ENCODE measurements around the gene TMEM94.
A peak's percentile ranks its signal among the peaks of the same experiment; 100 is the strongest.

Gene TMEM94

GRCh38 chr17:75524269-75524969, 68.0 kb downstream of the TMEM94 start:
- peak overlapping the region; percentile 50 for H3K4me3 ChIP-seq (ENCODE audit: low read depth, low read length)
- no peak for DNase-seq (ENCODE audit: low read depth)
- TF ChIP-seq CTCF (IDR thresholded peaks at IDR 0.05; ENCODE audit: low read depth, low read length, missing control alignments), result no peak

DNA sequence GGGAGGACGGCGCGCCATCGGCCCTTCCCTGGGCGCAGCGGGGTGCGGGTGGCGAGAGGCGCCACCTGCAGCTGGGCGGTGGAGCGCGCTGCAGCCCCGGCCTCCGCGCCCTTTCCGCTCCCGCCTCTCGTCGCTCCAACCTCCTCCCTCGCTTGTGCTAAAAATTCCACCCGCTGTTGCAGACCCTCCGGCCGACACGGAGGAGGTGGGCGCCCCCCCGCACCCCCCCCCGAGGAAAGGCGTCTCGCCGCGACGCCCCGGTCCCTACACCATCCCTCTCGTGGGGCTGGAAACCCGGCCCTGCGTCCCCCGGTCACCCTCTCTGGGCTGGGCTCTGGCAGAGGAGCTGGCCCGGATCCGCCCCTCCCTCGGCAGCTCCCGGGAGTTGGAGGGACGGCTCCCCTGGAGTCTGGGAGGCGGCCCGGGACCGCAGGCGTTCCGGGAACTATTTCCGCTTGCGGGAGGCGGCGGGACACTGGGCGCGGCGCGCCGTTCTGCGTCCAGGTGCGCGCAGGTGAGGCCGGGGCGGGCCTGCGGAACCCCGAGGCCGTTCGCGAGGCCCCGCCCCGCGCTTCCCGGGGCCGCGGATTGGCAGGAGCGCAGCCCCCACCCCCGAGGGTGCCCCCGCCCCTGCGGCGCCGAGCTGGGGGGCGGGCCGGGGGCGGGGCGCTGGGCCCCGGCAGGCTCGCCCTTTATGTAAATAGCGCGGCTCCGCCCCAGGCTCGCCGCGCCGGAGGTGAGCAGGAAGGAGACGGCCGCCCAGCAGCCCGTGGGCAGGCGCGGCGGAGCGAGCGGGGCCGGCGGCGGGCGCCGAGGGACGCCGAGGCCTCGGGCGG, 68.8 kb downstream of the TMEM94 start, which contains the start of gene LLGL2:
TSS of gene LLGL2 (plus strand) at position 728 of the 836 bp plus-strand sequence. CDS start 17,730 bp downstream, outside the sequence.
- peak; percentile 35 for TF ChIP-seq CTCF (IDR thresholded peaks at IDR 0.05; ENCODE audit: low read depth, low read length, missing control alignments)
- DNase-seq (ENCODE audit: low read depth), result no peak
- peak within 1 kb of the TSS; percentile 59 for H3K4me3 ChIP-seq (ENCODE audit: low read depth, low read length)

DNA sequence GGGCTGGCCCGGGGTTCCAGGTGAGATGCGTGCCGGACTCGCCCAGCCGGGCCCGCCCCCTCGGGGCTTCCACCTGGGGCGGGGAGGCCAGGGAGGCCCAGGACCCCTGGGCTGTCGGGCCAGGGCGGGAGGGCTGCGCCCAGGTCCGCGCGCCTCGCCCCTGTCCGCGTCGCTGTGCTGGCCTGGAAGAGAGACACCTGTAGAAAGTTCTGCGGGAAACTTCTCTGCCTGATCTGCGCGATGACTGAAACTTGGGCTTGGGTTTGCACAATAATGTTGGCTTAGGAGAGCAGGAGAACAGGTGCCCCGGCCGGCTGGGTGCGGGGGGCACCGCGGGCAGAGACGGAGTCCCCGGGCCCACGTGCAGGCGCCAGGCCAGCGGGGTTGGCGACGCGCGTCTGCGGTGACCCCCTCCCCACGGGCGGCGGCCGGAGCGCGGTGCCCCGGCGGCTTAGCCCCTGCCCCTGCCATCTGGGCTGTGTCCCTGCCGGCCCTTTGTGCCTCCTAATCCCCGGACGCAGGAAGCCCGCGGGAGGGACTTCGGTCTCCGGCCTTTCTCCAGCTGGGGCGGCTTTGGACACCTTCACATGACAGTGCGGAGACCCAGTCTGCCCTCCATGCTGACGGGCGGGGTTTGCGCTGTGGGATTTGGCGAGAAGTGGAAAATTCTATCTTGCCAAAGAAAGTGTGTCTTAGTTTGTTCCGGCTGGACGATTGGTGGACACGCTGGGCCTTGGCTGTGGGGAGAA, 69.5 kb downstream of the TMEM94 start:
- no peak for TF ChIP-seq CTCF (IDR thresholded peaks at IDR 0.05; ENCODE audit: low read depth, low read length, missing control alignments)
- peak overlapping the region; percentile 59 for H3K4me3 ChIP-seq (ENCODE audit: low read depth, low read length)
- no peak for DNase-seq (ENCODE audit: low read depth)

- no peak for DNase-seq (ENCODE audit: low read depth)
- no peak for TF ChIP-seq CTCF (IDR thresholded peaks at IDR 0.05; ENCODE audit: low read depth, low read length, missing control alignments)
- H3K4me3 ChIP-seq (ENCODE audit: low read depth, low read length), result no peak overlapping the region
Measured at GRCh38 chr17:75526555-75527270, 70.3 kb downstream of the TMEM94 start.

GRCh38 chr17:75530837-75531720, 74.6 kb downstream of the TMEM94 start:
- TF ChIP-seq CTCF (IDR thresholded peaks at IDR 0.05; ENCODE audit: low read depth, low read length, missing control alignments), result no peak
- DNase-seq (ENCODE audit: low read depth), result no peak
- no peak overlapping the region for H3K4me3 ChIP-seq (ENCODE audit: low read depth, low read length)
